ENCODE results near the gene DLG4.

Gene DLG4

DNA sequence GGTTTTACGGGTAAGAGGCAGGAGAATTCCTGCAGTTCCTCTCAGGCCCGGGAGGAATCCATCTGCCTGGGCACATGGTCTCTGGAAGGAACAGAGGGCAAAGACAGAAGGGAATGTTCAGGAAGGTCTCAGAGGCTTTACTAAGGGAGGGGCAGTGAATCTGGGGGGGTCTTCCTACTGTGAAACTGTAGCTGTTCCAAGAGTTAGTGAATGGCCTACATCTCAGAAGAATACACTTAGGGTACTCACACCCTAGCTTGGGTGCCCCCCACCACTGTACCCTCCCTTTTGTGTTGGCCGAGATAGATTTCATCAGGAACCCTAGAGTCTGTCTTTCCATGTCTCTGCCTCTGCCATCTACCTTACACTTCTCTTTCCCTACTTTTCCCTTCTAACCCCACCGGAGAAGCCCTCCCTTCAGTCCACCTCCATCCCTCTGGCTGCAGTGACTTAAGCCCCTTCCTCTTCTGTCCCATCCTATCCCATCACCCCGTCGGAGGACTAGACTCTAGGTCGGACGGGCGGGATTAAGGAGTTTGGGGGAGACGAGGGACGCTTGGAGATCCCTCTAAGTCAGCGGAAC, 316 bp downstream of the DLG4 start:
- Histone ChIP-seq H3K4me2 (ENCODE audit: insufficient read depth, low read length) (peak overlapping the region; percentile 88), H3K4me1 (ENCODE audit: insufficient read depth, low read length) (peaks cover 75% of the 10 kb centered on the region), H3K27ac (ENCODE audit: low read length) (peak overlapping the region; percentile 91), H3K79me2 (ENCODE audit: insufficient read depth, low read length) (peaks cover 39% of the 10 kb centered on the region), H4K20me1 (ENCODE audit: insufficient read depth, low read length) (peaks cover 35% of the 10 kb centered on the region), H3K36me3 (ENCODE audit: insufficient read depth, low read length) (peaks cover 38% of the 10 kb centered on the region), H2AFZ (ENCODE audit: low read depth, low read length) (peak overlapping the region; percentile 62), H3K9ac (ENCODE audit: low read depth, low read length) (peak overlapping the region; percentile 89), H3K4me3 (ENCODE audit: low read depth in 1 of 2, low read length in 2 of 2) (peak overlapping the region; percentile 67 to 85; a peak in 3 of 4 replicates), H3K9me3 (ENCODE audit: insufficient read depth, low read length, severe bottlenecking) (no peaks in the 10 kb centered on the region), H3K27me3 (ENCODE audit: insufficient read depth, low read length, poor library complexity) (no peaks in the 10 kb centered on the region)
- TF ChIP-seq EZH2 (IDR thresholded peaks at IDR 0.05; ENCODE audit: borderline replicate concordance, low read depth, low read length, severe bottlenecking), result no peak
- TF ChIP-seq, protein P1, sequence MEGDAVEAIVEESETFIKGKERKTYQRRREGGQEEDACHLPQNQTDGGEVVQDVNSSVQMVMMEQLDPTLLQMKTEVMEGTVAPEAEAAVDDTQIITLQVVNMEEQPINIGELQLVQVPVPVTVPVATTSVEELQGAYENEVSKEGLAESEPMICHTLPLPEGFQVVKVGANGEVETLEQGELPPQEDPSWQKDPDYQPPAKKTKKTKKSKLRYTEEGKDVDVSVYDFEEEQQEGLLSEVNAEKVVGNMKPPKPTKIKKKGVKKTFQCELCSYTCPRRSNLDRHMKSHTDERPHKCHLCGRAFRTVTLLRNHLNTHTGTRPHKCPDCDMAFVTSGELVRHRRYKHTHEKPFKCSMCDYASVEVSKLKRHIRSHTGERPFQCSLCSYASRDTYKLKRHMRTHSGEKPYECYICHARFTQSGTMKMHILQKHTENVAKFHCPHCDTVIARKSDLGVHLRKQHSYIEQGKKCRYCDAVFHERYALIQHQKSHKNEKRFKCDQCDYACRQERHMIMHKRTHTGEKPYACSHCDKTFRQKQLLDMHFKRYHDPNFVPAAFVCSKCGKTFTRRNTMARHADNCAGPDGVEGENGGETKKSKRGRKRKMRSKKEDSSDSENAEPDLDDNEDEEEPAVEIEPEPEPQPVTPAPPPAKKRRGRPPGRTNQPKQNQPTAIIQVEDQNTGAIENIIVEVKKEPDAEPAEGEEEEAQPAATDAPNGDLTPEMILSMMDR (IDR thresholded peaks at IDR 0.05; ENCODE audit: borderline replicate concordance, extremely low read depth, low read length, poor library complexity, severe bottlenecking), result no peak
- ATAC-seq (ENCODE audit: insufficient read depth, low read depth) (no peak), DNase-seq (no peak)

DNA sequence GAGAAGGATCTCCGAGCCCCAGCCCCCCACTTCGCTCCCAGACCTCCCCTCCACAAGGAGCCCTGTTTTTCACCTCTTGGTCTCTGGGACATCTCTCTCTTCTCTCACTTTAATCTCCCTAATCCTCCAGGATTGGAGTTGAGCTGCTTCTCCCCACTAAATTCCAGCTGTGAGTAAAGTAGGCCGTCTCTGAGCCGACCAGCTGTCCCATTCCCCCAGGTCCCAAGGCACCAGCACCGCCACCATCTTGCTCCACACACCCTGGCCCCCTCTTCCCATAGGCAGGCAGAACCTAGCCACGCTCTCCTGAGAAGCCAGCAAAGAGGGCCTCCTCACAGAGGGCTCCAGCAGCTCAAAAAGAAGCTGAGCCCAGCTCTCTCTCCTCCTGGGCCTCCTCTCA, 878 bp downstream of the DLG4 start:
- peaks cover 39% of the 10 kb centered on the region for H3K79me2 ChIP-seq (ENCODE audit: insufficient read depth, low read length)
- no peak for DNase-seq
- H3K27ac ChIP-seq (ENCODE audit: low read length), result peak overlapping the region; percentile 91
- H3K4me2 ChIP-seq (ENCODE audit: insufficient read depth, low read length), result peak overlapping the region; percentile 88
- no peaks in the 10 kb centered on the region for H3K27me3 ChIP-seq (ENCODE audit: insufficient read depth, low read length, poor library complexity)
- H3K36me3 ChIP-seq (ENCODE audit: insufficient read depth, low read length), result peaks cover 32% of the 10 kb centered on the region
- H3K9me3 ChIP-seq (ENCODE audit: insufficient read depth, low read length, severe bottlenecking), result no peaks in the 10 kb centered on the region
- peak overlapping the region; percentile 89; the same call in 1 of the 2 replicates for H3K9ac ChIP-seq (ENCODE audit: low read depth, low read length)
- H3K4me1 ChIP-seq (ENCODE audit: insufficient read depth, low read length), result peaks cover 80% of the 10 kb centered on the region
- H3K4me3 ChIP-seq (ENCODE audit: low read depth in 1 of 2, low read length in 2 of 2), result no peak overlapping the region
- no peak for ATAC-seq (ENCODE audit: insufficient read depth, low read depth)
- no peak overlapping the region for H2AFZ ChIP-seq (ENCODE audit: low read depth, low read length)
- H4K20me1 ChIP-seq (ENCODE audit: insufficient read depth, low read length), result peaks cover 29% of the 10 kb centered on the region
- TF ChIP-seq, protein P1 (IDR thresholded peaks at IDR 0.05; ENCODE audit: borderline replicate concordance, extremely low read depth, low read length, poor library complexity, severe bottlenecking), result no peak
- no peak for TF ChIP-seq EZH2 (IDR thresholded peaks at IDR 0.05; ENCODE audit: borderline replicate concordance, low read depth, low read length, severe bottlenecking)

DNA sequence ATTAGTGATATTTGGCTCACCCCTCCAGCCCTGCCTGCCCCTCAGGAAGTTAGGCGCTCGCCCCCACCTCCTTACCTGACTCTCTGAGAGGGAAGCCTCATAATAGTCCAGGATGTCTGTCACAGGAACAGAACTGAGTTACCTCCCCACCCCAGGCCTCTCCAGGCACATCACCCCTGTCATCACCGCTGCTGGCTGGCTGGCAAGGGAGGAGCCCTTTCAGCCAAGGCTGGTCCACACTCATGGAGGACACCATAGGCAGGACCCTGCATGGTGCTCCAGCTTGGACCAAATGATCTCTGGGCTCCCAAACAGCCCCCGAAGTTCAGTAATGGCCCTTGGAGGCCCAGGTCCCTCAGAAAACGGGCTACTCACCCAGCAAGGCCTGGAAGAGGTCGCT, 1.5 kb downstream of the DLG4 start:
- TF ChIP-seq EZH2 (IDR thresholded peaks at IDR 0.05; ENCODE audit: borderline replicate concordance, low read depth, low read length, severe bottlenecking), result no peak
- TF ChIP-seq, protein P1 (IDR thresholded peaks at IDR 0.05; ENCODE audit: borderline replicate concordance, extremely low read depth, low read length, poor library complexity, severe bottlenecking), result no peak
- ATAC-seq (ENCODE audit: insufficient read depth, low read depth), result no peak
- peaks cover 83% of the 10 kb centered on the region for H3K4me1 ChIP-seq (ENCODE audit: insufficient read depth, low read length)
- H3K27ac ChIP-seq (ENCODE audit: low read length), result peak overlapping the region; percentile 55; the same call in 1 of the 2 replicates
- peak overlapping the region; percentile 28 for H3K9ac ChIP-seq (ENCODE audit: low read depth, low read length)
- peak overlapping the region in 1 of 2 experiments; percentile 48; a peak in 1 of 4 replicates for H3K4me3 ChIP-seq (ENCODE audit: low read depth in 1 of 2, low read length in 2 of 2)
- peaks cover 26% of the 10 kb centered on the region for H3K36me3 ChIP-seq (ENCODE audit: insufficient read depth, low read length)
- peaks cover 39% of the 10 kb centered on the region for H3K79me2 ChIP-seq (ENCODE audit: insufficient read depth, low read length)
- peaks cover 23% of the 10 kb centered on the region for H4K20me1 ChIP-seq (ENCODE audit: insufficient read depth, low read length)
- peak overlapping the region; percentile 51 for H3K4me2 ChIP-seq (ENCODE audit: insufficient read depth, low read length)
- H2AFZ ChIP-seq (ENCODE audit: low read depth, low read length), result peak overlapping the region; percentile 58; the same call in 1 of the 2 replicates
- no peaks in the 10 kb centered on the region for H3K9me3 ChIP-seq (ENCODE audit: insufficient read depth, low read length, severe bottlenecking)
- H3K27me3 ChIP-seq (ENCODE audit: insufficient read depth, low read length, poor library complexity), result no peaks in the 10 kb centered on the region
- DNase-seq, result no peak
